Neural cell (in vitro differentiated cells): ENCODE data around the gene FAM162B. TPM values are rescaled to one million over a fixed set of nuclear protein-coding genes. Genes with fewer than 3 reads are reported as not detected.

Experiments used
- H2AFZ ChIP-seq: fragments of 200-600, 300-800 bp; sonication (generic), shearing (Covaris generic); 2 replicates; pipeline ENCODE4 v1.6.0; 2014; ENCODE audit warnings: low read depth, mild to moderate bottlenecking, antibody characterized with exemption, low read length, moderate library complexity
- H3F3A ChIP-seq: fragments of 200-600 bp; shearing (Covaris generic); 2 replicates; pipeline ENCODE4 v1.6.1; 2016; ENCODE audit warnings: mild to moderate bottlenecking, moderate library complexity, mixed read lengths, antibody characterized with exemption, low read length; ENCODE audit not compliant: insufficient read depth, poor library complexity, severe bottlenecking
- H3K27ac ChIP-seq: fragments of 200-600, 300-800 bp; sonication (generic), shearing (Covaris generic); 2 replicates; pipeline ENCODE4 v1.5.1; 2014; ENCODE audit warnings: mild to moderate bottlenecking, low read length, moderate library complexity
- H3K27me3 ChIP-seq: fragments of 300-800, 200-600 bp; sonication (generic), shearing (Covaris generic); 2 replicates; pipeline ENCODE4 v1.6.0; 2014; ENCODE audit warnings: mild to moderate bottlenecking, low read depth, low read length, moderate library complexity; ENCODE audit not compliant: insufficient read depth
- H3K36me3 ChIP-seq: fragments of 300-800, 200-600 bp; sonication (generic), shearing (Covaris generic); 2 replicates; pipeline ENCODE4 v1.5.1; 2014; ENCODE audit warnings: mild to moderate bottlenecking, antibody characterized with exemption, low read length, moderate library complexity; ENCODE audit not compliant: insufficient read depth
- H3K4me2 ChIP-seq: fragments of 300-800, 200-600 bp; sonication (generic), shearing (Covaris generic); 2 replicates; pipeline ENCODE4 v1.6.0; 2014; ENCODE audit warnings: mild to moderate bottlenecking, low read length
- H3K4me3 ChIP-seq: fragments of 300-800, 200-600 bp; sonication (generic), shearing (Covaris generic); 2 replicates; pipeline ENCODE4 v1.5.1; 2014; ENCODE audit warnings: mild to moderate bottlenecking, low read length, moderate library complexity
- H3K79me2 ChIP-seq: fragments of 200-600 bp; shearing (Covaris generic); replicated peaks from 2 replicates; pipeline ENCODE4 v1.6.0; 2014; ENCODE audit warnings: mild to moderate bottlenecking, low read length, moderate library complexity; ENCODE audit not compliant: insufficient read depth
- H3K9ac ChIP-seq: fragments of 300-800, 200-600 bp; sonication (generic), shearing (Covaris generic); 2 replicates; pipeline ENCODE4 v1.6.1; 2016; ENCODE audit warnings: mild to moderate bottlenecking, low read length, mixed read lengths
- H3K9me2 ChIP-seq: fragments of 200-600 bp; shearing (Covaris generic); 2 replicates; pipeline ENCODE4 v1.6.1; 2016; ENCODE audit warnings: mild to moderate bottlenecking, low read length, mixed read lengths; ENCODE audit not compliant: insufficient read depth
- H3K9me3 ChIP-seq: fragments of 200-600, 300-800 bp; sonication (generic), shearing (Covaris generic); 2 replicates; pipeline ENCODE4 v1.6.1; 2016; ENCODE audit warnings: mild to moderate bottlenecking, mixed run types, low read length, moderate library complexity, mixed read lengths
- H4K20me1 ChIP-seq: fragments of 200-600 bp; shearing (Covaris generic); 2 replicates; pipeline ENCODE4 v1.6.1; 2016; ENCODE audit warnings: mild to moderate bottlenecking, mixed run types; ENCODE audit not compliant: insufficient read depth
- EP300 ChIP-seq: fragments of 450-650 bp; conservative IDR thresholded peaks from 2 replicates; pipeline ENCODE4 v1.6.1; 2014; ENCODE audit warnings: antibody characterized with exemption, mild to moderate bottlenecking, moderate library complexity; ENCODE audit not compliant: poor library complexity, severe bottlenecking
- EZH2 ChIP-seq: fragments of 200-600, 300-800 bp; shearing (Covaris generic), sonication (generic); IDR thresholded peaks from 2 replicates; pipeline ENCODE4 v1.6.1; 2014; ENCODE audit warnings: antibody characterized with exemption, low read length, borderline replicate concordance, mild to moderate bottlenecking; ENCODE audit not compliant: insufficient read depth, poor library complexity, severe bottlenecking
- MXI1 ChIP-seq: fragments of 450-650 bp; conservative IDR thresholded peaks from 2 replicates; pipeline ENCODE4 v1.6.1; 2014; ENCODE audit warnings: antibody characterized with exemption, mild to moderate bottlenecking; ENCODE audit not compliant: poor library complexity, severe bottlenecking
- POLR2AphosphoS5 ChIP-seq: IDR thresholded peaks from 2 replicates; pipeline ENCODE4 v1.6.1; 2012
- RAD21 ChIP-seq: fragments of 450-650 bp; conservative IDR thresholded peaks from 2 replicates; pipeline ENCODE4 v1.6.1; 2014; ENCODE audit warnings: antibody characterized with exemption, mild to moderate bottlenecking, moderate library complexity
- REST ChIP-seq: IDR thresholded peaks from 2 replicates; pipeline ENCODE4 v1.6.1; 2012; ENCODE audit warnings: borderline replicate concordance
- SMC3 ChIP-seq: fragments of 450-650 bp; conservative IDR thresholded peaks from 2 replicates; pipeline ENCODE4 v1.6.1; 2014; ENCODE audit warnings: antibody characterized with exemption, mild to moderate bottlenecking, moderate library complexity; ENCODE audit not compliant: poor library complexity
- TAF1 ChIP-seq: IDR thresholded peaks from 2 replicates; pipeline ENCODE4 v1.6.1; 2012; ENCODE audit warnings: low read depth
- polyA plus RNA-seq: library from polyadenylated mRNA; depleted of rRNA; stranded (reverse); fragments of >200 nt; gene quantifications from 2 replicates; pipeline ENCODE4 v1.2.3, GENCODE V29; 2014
- TF ChIP-seq, protein P1 (sequence below): fragments of 450-650 bp; IDR thresholded peaks from 2 replicates; pipeline ENCODE4 v1.5.1; 2014; ENCODE audit warnings: antibody characterized with exemption, mild to moderate bottlenecking, moderate library complexity; ENCODE audit not compliant: poor library complexity, severe bottlenecking

FAM162B gene
- polyA plus RNA-seq, 1 donor from 2014 or later = not detected

DNA sequence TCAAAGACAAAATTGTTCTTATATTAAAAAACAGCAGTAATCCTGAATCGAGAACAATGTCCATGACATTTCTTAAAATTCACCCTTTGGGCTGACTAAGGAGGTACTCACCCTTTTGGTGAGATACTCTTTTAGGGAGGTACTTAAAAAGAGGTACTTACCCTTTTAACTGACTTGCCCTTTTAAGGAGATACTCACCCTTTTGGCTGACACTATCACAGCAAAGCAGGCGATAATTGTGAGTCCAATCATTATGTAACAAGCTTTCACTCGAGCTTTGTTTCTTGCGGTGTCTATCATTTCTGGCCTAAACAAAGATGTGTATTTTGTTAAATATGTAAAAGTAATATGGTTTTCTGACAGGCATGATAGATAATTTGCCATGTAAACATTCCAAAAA lies 3.7 kb downstream of the FAM162B start:
- no peak overlapping the region for H3K4me3 ChIP-seq
- H3K36me3 ChIP-seq = no peaks in the 10 kb centered on the region
- H3K9me3 ChIP-seq = no peaks in the 10 kb centered on the region
- H3K9ac ChIP-seq = no peak overlapping the region
- peaks cover 45% of the 10 kb centered on the region for H3K27me3 ChIP-seq
- no peaks in the 10 kb centered on the region for H4K20me1 ChIP-seq
- TF ChIP-seq POLR2AphosphoS5 = no peak
- TF ChIP-seq TAF1 = no peak
- no peak for TF ChIP-seq RAD21
- TF ChIP-seq SMC3 = no peak
- no peak for TF ChIP-seq MXI1
- TF ChIP-seq EP300 = no peak
- no peak for TF ChIP-seq EZH2
- TF ChIP-seq REST = no peak
- TF ChIP-seq, protein P1, sequence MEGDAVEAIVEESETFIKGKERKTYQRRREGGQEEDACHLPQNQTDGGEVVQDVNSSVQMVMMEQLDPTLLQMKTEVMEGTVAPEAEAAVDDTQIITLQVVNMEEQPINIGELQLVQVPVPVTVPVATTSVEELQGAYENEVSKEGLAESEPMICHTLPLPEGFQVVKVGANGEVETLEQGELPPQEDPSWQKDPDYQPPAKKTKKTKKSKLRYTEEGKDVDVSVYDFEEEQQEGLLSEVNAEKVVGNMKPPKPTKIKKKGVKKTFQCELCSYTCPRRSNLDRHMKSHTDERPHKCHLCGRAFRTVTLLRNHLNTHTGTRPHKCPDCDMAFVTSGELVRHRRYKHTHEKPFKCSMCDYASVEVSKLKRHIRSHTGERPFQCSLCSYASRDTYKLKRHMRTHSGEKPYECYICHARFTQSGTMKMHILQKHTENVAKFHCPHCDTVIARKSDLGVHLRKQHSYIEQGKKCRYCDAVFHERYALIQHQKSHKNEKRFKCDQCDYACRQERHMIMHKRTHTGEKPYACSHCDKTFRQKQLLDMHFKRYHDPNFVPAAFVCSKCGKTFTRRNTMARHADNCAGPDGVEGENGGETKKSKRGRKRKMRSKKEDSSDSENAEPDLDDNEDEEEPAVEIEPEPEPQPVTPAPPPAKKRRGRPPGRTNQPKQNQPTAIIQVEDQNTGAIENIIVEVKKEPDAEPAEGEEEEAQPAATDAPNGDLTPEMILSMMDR = no peak
- no peak overlapping the region for H2AFZ ChIP-seq
- no peak overlapping the region for H3K4me2 ChIP-seq
- H3K79me2 ChIP-seq = no peaks in the 10 kb centered on the region
- H3K9me2 ChIP-seq = no peaks in the 10 kb centered on the region
- H3F3A ChIP-seq = no peaks in the 10 kb centered on the region
- H3K27ac ChIP-seq = no peak overlapping the region

- H3K9ac ChIP-seq = no peak overlapping the region
- H3K27me3 ChIP-seq = no peaks in the 10 kb centered on the region
- H2AFZ ChIP-seq = no peak overlapping the region
- no peaks in the 10 kb centered on the region for H4K20me1 ChIP-seq
- H3K79me2 ChIP-seq = no peaks in the 10 kb centered on the region
- H3K9me2 ChIP-seq = no peaks in the 10 kb centered on the region
- H3F3A ChIP-seq = no peaks in the 10 kb centered on the region
- H3K4me3 ChIP-seq = no peak overlapping the region
- H3K27ac ChIP-seq = no peak overlapping the region
- H3K4me2 ChIP-seq = no peak overlapping the region
- TF ChIP-seq TAF1 (no peak), POLR2AphosphoS5 (no peak), RAD21 (no peak), REST (no peak), MXI1 (no peak), EZH2 (no peak), EP300 (no peak), SMC3 (no peak)
- TF ChIP-seq, protein P1 = no peak
- H3K9me3 ChIP-seq = no peaks in the 10 kb centered on the region
- H3K36me3 ChIP-seq = no peaks in the 10 kb centered on the region
Observed at GRCh38 chr6:116745176-116745575, 20.3 kb downstream of the FAM162B start.
